ENCODE data around the gene RGCC. TPM values are rescaled to one million over a fixed set of nuclear protein-coding genes. Genes with fewer than 3 reads are reported as not detected.
"Not testable (repeated sequence)": the region's sequence is repeated elsewhere in the genome, so short reads cannot be mapped to it uniquely, and the experiment has no call there.

Gene RGCC
- total RNA-seq, 2 donors from 2014 or later = 66.3 to 112 TPM

GRCh38 chr13:41419206-41419605 is 38.1 kb upstream of the RGCC start:
- no peaks in the 10 kb centered on the region for H3K9me3 ChIP-seq
- 42 to 61% methylated on average over 1 of the region's 1 CpG for WGBS, 2 donors
- no peak overlapping the region for H3K4me3 ChIP-seq
- H3K36me3 ChIP-seq (replicated peaks in 1 of 2; ENCODE audit: insufficient read depth in 1 of 2, low read depth in 2 of 2) = no peaks in the 10 kb centered on the region
- no peak overlapping the region for H3K27ac ChIP-seq
- TF ChIP-seq CTCF (IDR thresholded peaks at IDR 0.05) (no peak), POLR2A (IDR thresholded peaks at IDR 0.05) (no peak)
- DNase-seq (no peak), ATAC-seq (no peak)
- H3K27me3 ChIP-seq = no peaks in the 10 kb centered on the region
- peaks cover 4% of the 10 kb centered on the region for H3K4me1 ChIP-seq
- intact Hi-C loops (cut with DNase I) = no loop called here

- DNase-seq = no peak
- intact Hi-C loops (cut with DNase I) = no loop called here
- Histone ChIP-seq H3K9me3 (no peaks in the 10 kb centered on the region), H3K4me1 (peaks cover 4% of the 10 kb centered on the region), H3K36me3 (replicated peaks in 1 of 2; ENCODE audit: insufficient read depth in 1 of 2, low read depth in 2 of 2) (no peaks in the 10 kb centered on the region), H3K4me3 (no peak overlapping the region), H3K27ac (no peak overlapping the region), H3K27me3 (no peaks in the 10 kb centered on the region)
- WGBS, 2 donors = 66 to 69% methylated on average over 4 of the region's 4 CpGs
- no peak for TF ChIP-seq CTCF (IDR thresholded peaks at IDR 0.05)
- no peak for TF ChIP-seq POLR2A (IDR thresholded peaks at IDR 0.05)
- ATAC-seq = no peak
Measured at GRCh38 chr13:41420146-41420545, 37.2 kb upstream of the RGCC start.

GRCh38 chr13:41421330-41421729 is 36.0 kb upstream of the RGCC start:
- H3K36me3 ChIP-seq (replicated peaks in 1 of 2; ENCODE audit: insufficient read depth in 1 of 2, low read depth in 2 of 2); H3K4me3 ChIP-seq; ATAC-seq; H3K27me3 ChIP-seq; H3K27ac ChIP-seq; DNase-seq; intact Hi-C loops (cut with DNase I); H3K4me1 ChIP-seq; H3K9me3 ChIP-seq: not testable (repeated sequence)
- 68 to 70% methylated on average over 5 to 6 of the region's 6 CpGs for WGBS, 2 donors

- H3K4me1 ChIP-seq; H3K4me3 ChIP-seq; H3K36me3 ChIP-seq (replicated peaks in 1 of 2; ENCODE audit: insufficient read depth in 1 of 2, low read depth in 2 of 2); H3K27ac ChIP-seq; ATAC-seq; H3K9me3 ChIP-seq; H3K27me3 ChIP-seq; intact Hi-C loops (cut with DNase I): not testable (repeated sequence)
- 27 to 28% methylated on average over 7 of the region's 7 CpGs for WGBS, 2 donors
- peak in 1 of 4 donors; percentile 24 for DNase-seq
Measured at GRCh38 chr13:41421983-41422382, 35.4 kb upstream of the RGCC start.

- H3K27me3 ChIP-seq; DNase-seq; H3K27ac ChIP-seq; H3K9me3 ChIP-seq; H3K36me3 ChIP-seq (replicated peaks in 1 of 2; ENCODE audit: insufficient read depth in 1 of 2, low read depth in 2 of 2); H3K4me3 ChIP-seq; H3K4me1 ChIP-seq; intact Hi-C loops (cut with DNase I); ATAC-seq: not testable (repeated sequence)
- 81 to 86% methylated on average over 12 to 13 of the region's 13 CpGs for WGBS, 2 donors
Measured at GRCh38 chr13:41423259-41423658, 34.1 kb upstream of the RGCC start.

- H3K36me3 ChIP-seq (replicated peaks in 1 of 2; ENCODE audit: insufficient read depth in 1 of 2, low read depth in 2 of 2); H3K27ac ChIP-seq; H3K9me3 ChIP-seq; H3K4me1 ChIP-seq; intact Hi-C loops (cut with DNase I); DNase-seq; ATAC-seq; H3K27me3 ChIP-seq; H3K4me3 ChIP-seq: not testable (repeated sequence)
- 76 to 80% methylated on average over 6 of the region's 6 CpGs for WGBS, 2 donors
Measured at GRCh38 chr13:41424675-41425074, 32.7 kb upstream of the RGCC start.

GRCh38 chr13:41426047-41426446 is 31.3 kb upstream of the RGCC start:
- WGBS, 2 donors = 78 to 83% methylated on average over 11 to 22 of the region's 22 CpGs
- H3K27ac ChIP-seq = no peak overlapping the region
- H3K4me3 ChIP-seq = no peak overlapping the region
- intact Hi-C loops (cut with DNase I) = no loop called here
- H3K9me3 ChIP-seq = no peaks in the 10 kb centered on the region
- ATAC-seq (no peak), DNase-seq (no peak)
- no peak for TF ChIP-seq CTCF (IDR thresholded peaks at IDR 0.05)
- no peak for TF ChIP-seq POLR2A (IDR thresholded peaks at IDR 0.05)
- no peaks in the 10 kb centered on the region for H3K36me3 ChIP-seq (replicated peaks in 1 of 2; ENCODE audit: insufficient read depth in 1 of 2, low read depth in 2 of 2)
- peaks cover 4% of the 10 kb centered on the region for H3K4me1 ChIP-seq
- H3K27me3 ChIP-seq = no peaks in the 10 kb centered on the region
